Activated T-cell treated with anti-CD3 and anti-CD28 coated beads, Interleukin-2, amount 50 U/mL, for 1 hour (primary cell): ENCODE data around the gene ARF3.
A peak's percentile ranks its signal among the peaks of the same experiment; 100 is the strongest.

Experiments used
- DNase-seq: peaks from one replicate; pipeline ENCODE4 v3.0.0-alpha.2; 2020

Gene ARF3

DNA sequence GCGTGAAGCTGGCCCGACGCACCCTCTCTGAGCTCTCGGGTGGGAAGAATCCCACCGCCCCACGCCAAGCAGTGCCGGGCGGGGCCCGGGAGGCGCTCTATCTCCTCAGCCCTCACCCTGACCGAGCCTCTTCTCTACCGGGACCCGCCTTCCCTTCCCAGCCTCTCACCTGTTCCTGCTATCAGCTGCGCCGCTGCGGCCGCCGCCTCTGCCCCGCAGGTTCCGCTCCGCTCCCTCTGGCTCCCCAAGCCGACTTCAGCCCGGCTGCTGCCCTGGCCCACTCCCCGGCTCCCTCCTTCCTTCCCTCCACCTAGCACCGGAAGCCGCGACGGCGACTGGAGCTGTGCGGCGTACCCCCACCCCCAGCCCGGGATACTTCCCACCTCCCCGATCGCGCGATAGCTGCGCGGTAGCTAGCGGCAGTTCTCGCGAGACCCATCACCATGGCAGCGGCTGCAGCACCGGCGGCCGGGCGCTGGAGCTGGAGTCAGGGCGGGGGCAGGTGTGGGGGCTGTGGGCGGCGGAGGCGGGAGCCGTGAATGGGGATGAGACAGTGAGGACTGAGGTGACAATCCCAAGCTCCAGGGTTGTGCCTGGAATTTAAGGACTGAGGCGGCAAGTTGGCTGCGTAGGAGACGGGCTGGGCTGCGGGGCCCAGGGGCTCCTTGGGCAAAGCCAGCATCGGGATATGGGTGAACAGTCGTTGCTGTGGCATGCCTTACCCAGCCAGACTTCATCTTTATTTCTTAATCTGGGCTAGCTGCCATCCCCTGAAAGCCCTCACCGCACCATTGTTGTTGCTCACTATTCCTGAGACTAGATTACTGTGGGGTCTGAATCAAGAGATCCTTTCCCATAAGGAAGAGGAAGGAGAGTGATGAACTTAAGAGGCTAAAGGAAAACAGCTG, at the start of gene ARF3:
TSS of gene ARF3 (minus strand) at position 347 of the 908 bp plus-strand sequence. CDS start 16,392 bp downstream, outside the sequence.
- DNase-seq = peak; percentile 93

DNA sequence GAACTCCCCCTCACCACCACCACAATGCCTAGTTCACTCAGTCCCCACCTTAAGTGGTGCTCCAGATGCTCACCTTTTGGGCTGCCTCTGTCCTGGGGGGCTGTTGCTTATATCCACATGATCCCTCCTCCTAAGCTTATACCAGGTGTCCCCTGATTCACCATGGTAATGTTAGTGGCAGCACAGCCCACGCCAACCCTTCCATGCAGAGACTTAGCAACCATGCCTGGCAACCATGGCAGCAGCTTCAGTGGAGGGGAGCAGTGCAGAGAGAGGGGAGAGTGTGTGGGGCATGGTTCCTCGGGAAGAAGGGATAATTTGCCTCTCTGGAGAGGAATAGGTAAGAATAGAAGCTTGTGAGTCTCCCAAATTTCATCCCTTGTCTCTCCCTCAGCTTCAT, 43.1 kb upstream of the ARF3 start:
- DNase-seq = no peak

DNA sequence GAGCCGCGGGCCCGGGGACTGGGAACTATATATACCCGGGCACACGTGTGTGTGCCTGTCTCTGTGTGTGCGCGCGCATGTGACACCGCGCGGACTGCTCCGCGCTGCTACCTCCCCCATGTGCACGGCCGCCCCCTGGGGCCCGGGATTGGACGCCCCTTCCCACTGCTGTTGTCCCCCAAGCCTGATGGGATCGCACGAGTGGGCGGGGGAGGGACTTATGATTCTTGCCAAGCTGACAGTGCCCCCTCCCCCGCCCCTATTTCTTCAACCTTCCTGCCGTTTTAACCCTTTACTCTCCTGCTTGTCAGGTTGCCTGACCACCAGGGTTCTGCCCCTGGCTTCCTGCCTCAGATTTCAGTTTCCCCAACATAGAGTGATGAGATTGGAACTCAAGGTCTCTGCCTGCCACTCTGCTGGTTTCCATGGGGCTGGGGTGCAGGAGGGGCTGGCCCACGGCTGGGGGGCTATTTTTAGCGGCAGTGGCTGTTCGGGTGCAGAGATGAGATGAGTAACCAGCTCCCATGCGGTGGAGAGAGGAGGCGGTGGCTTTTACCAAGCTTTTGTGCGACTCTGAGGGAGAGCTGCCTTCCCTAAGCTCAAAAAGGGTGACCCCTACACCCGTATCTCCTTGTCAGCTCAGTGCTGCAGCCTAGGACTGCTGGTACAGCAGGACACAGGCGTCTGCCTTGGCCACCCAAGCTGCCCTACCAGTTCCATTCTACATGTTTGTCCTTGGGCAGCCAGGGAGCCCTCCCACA, 42.3 kb upstream of the ARF3 start, which contains the start of gene DDN:
TSS of gene DDN (minus strand) at position 5 of the 761 bp plus-strand sequence. CDS start 88 bp downstream, outside the sequence.
- DNase-seq = peak; percentile 56

DNA sequence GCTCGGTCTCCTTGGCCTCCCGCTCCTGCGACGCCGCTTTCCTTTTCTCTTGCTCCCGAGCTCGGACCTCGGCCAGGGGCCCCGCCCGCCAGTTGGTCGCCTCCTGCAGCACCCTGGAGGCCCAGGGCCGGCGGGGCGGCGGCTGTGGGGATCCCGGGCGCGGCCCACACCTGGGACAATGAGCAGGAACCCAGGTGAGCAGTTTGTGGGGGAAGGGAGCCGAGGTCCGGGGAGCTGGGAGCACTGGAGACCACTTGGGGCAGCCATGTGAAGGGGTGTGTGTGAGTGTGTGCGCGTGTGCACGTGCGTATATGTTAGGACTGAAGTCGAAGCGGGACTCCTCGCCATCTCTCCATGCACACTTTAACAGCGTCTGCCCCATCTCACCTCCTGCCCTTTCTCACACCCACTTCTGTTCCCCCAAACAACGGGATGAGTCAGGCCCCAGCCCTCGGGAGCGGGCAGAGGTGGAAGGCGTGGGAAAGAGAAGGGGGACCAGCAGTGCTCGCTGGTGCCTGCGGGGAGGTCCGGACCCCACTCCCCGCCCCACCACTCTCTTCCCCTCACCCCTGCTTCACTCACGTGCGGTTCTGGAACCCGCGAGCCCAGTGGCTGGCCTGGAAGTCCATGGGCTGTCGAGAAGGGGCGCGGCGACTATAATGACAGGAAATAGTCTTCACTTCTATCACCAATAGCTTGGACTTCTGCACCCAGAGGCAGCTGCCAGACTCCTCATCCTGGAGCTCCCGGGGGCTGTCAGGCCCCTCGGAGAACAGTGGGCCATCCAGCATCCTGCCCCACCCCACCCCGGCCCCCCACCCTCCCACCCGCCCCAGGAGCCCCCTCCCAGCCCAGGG, 41.4 kb upstream of the ARF3 start:
- peak; percentile 42 for DNase-seq

DNA sequence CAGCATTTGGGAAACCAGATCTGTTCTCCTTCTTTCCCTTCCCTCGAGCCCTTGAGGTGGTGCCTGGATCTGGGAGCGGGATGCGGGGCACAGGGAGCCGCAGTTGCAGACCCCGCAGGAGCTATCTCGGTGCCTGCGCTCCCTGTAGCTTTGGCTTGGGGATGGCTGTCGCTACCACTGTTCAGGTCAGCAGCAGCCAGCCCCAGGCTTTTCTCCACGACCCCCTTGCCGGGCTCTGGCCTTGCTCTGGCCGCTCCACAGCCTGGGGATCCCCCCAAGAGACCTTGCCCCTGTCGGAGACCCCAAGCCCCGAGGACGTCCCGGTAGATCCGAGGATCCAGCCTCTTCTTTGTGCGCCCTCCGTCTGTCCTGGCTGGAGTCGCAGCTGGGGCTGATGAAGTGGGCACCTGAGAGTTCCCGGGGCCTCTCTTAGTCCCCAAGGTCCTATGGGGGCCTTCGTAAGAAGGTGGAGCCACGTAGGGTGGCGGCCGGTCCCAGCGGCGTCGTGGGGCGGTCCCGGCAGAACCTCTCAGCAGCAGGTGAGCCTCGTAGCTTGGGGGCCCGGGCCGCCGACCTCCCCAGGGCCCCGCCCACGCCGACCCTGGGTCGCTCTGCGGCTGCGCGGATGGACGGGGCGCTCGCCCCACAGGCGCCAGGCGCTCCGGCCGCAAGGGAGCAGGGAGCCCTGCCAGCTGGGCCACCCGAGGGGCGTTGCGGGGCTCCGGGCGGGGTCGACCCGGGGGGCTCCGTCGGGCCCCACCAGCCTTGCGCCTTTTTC, 40.6 kb upstream of the ARF3 start:
- DNase-seq = peak; percentile 45

DNA sequence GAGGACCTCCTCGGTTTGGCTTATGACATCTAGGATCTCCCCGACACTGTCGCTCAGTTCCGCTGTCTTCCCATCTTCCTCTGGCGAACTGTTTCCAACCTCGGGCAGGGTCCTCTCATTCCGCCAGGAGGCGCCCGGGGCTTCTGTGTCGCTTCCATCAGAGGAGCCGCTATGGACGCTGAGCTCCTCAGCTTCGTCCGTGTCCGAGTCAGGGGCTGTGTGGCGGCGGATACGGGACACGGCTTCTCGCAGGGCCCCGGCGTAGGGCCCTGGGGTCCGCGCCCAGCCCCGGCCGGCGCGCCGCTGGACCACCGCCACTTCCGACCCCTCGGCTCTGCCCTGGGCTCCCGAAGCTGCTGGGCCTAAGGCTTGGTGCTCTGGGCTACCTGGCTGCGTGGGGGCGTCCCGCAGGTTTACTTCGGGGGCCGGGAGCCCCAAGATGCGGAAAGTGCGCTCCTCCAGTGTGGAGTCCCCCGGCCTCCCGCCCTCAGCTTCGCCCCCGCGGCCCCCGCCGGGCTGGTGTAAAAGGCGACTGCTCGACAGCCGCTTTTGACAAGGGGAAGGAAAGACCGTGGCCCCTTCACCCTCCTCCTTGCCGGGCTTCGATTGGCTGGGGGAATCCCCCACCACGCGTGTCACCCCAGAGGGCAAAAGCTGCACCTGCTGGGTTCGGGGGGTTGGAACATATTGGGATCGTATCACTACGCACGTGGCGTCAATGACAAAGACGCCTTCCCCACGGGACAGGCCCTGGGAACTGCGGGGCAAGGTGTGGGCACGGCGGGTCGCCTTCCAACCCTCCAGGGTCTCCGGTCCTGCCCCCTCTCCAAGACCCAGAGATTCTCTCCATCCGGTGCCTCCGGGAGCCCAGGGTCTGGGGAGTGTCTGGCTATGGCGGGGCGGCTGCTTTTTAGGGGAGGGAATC, 39.8 kb upstream of the ARF3 start:
- peak; percentile 77 for DNase-seq

DNA sequence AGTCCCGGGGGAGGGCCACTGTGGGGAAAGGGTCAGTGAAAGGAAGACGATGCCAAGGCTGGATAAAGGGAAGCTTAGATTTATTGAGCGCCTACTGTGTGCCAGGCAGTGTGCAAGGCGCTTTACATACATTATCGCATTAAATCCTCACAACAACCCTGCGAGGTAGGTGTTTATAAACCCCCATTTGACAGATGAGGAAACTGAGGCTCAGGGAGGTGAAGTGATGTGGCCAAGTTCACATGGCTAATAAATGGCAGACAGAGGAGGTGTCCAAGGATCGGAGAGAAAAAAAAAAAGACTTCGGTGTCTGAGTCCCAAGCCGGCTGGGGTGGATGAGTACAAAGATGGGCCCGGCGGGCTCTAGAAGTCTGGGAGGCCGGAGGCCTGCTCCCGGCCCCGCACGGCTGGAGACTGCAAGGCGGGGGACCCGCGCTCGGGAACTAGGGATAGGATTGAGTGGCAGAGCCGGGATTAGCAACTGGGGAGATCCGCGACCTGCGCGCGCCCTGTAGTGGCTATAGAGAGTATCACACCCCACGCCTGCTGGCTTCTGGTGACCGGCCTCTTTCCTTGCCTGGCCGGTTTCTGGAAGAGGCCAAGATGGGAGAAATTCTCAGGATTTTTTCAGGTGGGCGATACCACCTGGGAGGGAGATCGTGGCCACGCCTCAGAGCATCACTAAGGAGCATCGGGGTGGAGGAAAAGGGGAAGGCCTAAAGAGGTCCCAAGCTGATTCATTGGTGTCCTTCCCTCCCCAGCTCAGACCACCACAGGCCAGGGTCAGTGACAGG, 38.0 kb upstream of the ARF3 start:
- DNase-seq = peak; percentile 67

DNA sequence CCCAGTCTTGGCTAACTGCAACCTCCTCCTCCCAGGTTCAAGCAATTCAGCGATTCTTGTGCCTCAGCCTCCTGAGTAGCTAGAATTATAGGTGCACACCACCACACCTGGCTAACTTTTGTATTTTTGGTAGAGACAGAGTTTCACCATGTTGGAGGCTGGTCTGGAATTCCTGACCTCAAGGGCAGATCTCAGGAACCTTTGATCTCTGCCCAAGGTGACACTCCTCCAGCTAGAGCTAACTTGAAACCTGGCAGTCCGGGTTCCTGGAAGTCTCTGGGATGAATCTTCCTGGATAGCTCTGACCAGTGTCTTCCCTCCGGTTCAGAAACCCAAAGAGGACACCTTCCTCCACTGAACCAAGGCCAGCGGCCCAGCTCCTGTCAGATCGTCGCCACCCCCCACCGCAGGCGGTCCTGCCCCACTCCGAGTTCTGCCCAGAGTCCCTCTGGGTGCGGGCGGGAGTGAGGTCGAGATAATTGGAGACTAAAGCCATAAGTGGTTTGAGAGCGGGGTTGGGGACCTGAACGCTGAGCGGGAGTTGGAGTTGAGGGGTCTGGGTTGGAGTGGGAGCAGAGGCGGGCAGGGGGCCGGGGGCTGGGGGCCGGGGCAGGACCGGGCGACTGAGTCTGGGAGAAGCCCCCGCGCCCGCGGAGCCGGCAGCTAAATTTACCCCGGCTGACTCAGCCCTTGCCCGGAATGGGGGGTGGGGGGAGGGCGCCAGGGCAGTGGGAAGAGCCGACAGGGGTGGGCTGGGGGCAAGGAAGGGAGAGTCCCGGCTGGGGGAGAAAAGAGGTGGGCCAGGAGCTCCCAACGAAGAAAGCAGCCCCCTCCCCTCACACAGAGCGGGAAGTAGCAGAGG, 37.2 kb upstream of the ARF3 start:
- DNase-seq = no peak

DNA sequence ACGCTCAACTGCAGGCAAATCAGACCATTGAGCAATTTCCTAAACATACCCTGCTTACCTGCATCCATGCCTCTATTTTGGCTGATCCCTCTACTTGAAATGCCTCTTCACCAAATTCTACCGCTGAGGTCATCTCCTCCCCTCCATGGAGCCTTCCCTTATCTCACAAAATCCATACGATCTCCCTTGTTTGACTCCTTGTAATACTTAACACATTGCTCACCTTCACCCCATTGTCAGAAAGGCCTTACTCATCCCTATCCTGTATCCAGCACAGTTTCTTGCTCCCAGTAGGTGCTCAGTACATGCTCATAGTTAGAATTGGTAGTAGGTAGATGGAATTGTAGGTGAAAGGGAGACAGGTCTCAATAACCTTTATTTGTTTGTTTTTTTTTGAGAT, 36.5 kb upstream of the ARF3 start:
- DNase-seq = no peak

DNA sequence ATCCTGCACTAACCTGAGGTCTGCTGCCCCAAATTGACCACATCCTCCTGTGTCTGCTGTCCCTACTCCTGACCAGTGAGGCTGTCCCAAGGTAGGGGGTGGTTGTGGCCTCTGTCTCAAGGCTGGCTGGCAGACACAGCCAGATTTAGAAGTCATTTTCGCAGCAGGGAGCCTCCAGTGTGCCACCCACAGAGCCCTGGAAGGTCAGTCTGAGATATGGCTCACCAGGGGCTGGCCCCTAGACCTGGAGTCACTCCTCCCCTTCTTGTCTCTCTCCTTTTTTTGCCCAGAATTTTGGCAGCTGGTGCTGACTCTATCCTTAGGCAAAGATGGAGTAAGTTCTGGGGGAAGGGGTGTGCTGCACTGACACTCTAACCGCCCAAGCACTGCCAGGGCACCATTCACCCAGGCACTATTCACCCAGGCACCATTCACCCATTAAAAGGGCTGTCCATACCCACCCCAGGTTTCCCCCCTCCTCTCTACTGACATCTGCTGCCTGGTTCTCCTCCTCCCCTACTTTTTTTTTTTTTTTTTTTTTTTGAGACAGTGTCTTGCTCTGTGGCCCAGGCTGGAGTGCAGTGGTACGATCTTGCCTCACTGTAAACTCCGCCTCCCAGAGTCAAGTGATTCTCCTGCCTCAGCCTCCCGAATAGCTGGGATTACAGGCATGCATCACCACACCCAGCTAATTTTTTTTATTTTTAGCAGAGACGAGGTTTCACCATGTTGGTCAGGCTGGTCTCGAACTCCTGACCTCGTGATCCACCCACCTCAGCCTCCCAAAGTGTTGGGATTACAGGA, 34.2 kb upstream of the ARF3 start:
- no peak for DNase-seq

DNA sequence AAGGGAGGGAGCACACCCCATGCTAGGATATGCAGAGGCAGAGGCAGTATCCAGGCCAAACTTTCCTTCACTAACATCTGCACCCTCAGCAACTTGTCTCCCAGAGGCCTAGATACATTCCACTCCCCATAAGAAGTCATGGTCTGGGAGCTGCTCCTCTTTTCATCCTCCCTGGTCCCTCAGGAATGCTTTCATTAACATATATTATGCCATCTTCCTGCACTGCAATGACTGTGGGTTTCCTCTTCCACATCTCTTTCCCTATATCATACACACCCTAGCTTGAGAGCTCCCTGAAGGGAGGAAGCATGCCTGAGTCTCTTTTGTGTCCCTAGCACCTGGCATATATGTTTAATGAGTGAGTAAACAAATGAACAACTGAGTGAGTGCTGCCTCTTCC, 33.3 kb upstream of the ARF3 start:
- no peak for DNase-seq

DNA sequence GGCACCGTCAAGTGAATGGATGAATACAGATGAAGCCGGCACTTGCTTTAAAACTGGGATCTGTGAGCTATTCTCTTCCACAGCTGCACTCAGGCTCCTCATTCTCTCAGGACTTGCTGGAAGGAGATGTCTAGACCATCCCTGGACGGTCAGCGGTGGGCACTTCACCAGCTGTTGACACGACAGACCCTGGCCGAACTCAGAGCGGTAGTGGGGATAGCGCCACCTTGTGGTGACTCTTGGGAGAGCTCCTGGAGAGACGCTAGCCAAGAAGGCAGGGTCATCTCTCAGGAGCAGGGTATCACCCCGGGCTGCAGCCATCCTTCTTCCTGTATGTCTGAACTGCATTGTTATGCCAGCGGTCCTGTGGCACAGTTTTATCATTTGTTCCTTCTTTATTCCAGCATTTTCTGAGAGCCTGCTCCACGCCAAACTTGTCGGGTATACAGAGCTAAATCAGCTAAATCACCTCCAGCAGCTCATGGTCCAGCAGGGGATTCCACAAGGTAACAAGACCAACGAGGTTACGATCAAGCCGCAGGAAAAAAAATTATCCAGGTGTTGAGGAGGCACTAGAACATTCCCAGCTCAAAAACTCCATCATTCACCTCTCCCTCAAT, 30.9 kb upstream of the ARF3 start:
- DNase-seq = peak; percentile 80

DNA sequence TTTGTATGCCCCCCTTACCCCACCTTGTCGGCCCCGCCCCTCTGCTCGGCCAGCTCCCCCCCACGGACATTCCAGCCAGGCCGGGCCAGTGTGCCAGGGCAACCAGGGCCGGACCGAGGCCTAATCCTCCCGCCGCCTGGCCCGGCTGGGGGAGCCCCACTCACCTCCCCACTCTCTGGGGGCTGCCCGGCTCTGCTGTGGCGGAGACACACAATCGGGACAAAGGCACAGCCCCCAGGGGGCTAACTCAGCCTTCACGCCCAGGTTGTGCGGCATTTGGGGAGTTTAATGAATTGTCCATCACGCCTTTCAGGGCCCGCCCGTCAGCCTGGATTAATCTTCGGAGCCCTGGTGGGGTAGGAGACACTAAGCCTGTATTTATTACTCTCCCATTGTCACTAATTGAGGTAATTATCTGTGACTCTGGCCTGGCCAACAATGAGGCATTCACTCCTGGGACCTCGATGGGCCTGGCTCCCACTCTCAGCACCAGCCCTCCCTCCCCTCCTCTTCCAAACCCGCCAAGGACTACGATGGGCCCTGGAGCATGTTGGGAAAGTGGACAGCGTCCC, 29.5 kb upstream of the ARF3 start:
- DNase-seq = no peak

DNA sequence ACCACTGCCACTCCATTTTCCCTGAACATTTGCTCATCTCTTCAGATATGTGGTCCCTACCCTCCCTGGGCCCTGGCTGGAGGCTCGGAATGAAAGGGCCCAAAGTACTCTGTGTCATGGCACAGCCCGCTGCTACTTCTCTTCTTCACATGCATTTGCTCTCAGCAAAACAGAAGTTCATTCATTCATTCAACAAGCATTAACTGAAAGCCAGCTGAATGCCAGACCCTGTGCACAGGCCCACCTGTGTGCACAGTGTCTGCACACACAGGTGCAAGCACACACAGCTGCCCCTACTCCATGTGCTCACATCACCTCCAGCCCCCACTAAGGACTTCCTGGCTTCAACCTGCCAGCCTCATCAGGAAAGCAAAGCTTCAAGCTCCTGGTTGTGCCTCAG, 28.6 kb upstream of the ARF3 start:
- no peak for DNase-seq

DNA sequence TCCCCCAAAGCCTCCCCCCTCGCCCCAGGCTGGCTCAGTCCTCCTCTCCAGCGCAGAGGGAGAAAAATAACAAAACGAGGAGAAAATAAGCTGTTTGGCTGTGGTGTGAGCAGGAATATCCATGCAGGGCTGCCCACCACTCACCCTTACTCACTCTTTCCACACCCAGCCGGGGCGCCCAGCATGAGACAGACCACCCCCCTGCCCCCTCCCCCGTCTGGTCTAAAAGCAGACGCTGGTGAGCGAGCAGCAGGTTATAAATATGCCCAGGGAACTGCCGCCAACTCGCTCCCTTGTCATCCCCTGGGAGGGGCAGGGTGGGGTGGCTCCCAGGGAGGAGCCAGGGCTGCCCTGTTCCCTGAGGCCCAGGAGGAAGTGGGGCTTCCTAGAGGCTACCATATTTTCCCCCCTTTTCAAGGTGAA, 28.2 kb upstream of the ARF3 start:
- no peak for DNase-seq

DNA sequence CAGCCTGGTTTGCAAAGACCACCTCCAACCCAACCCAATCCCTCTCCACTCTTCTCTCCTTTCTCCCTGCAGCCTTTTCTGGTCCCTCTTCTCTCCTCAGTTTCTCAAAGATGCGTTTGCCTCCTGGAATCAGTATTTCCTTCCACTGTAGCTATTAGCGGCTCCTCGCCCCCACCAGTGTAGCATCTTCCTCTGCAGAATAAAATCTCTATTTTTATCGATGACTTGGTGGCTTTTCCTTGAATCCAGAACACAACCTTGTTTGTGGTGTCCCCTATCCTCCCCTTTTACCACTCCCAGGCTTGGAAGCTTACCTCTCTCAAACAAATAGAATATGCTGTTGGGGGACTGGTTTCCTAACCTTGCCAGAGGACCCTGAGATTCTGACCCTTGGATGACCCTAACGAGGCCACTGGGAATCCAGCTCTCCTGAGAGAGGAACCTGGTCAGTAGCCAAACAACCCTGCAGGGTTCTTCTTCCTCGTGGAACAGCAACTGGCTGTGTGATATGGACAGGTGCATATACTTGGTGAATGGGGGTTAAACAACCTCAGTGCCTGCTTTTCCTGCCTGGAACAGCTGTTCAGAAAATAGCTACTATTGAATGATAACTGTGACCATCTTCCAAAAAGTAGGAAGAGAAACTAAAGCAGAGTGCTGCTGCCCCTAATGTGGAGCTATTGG, 25.3 kb upstream of the ARF3 start:
- DNase-seq = no peak

DNA sequence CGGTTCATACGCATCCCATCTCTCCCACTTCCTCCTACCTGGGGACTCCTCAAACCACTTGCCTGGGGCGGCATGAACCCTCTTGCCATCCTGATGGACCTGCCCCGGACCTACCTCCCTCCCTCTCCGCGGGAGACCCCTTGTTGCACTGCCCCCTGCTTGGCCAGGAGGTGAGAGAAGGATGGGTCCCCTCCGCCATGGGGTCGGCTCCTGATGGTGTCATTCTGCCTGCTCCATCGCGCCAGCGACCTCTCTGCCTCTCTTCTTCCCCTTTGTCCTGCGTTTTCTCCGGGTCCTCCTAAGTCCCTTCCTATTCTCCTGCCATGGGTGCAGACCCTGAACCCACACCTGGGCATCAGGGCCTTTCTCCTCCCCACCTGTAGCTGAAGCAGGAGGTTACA, 24.5 kb upstream of the ARF3 start:
- DNase-seq = no peak
